Vagina (tissue), 2 donors: ENCODE results near the gene ITM2C.

Experiments
- CTCF ChIP-seq, 3 experiments: fragments of 450-650 bp in 2 of 3; fragments of 200-600 bp in 1 of 3; sonication (generic) in 1 of 3; IDR thresholded peaks; one replicate each; pipeline ENCODE4 v1.5.1; 2017 to 2019; ENCODE audit warnings: antibody characterized with exemption in 3 of 3, mild to moderate bottlenecking in 2 of 3, moderate library complexity in 2 of 3
- POLR2A ChIP-seq, 2 donors: fragments of 450-650 bp; IDR thresholded peaks; one replicate each; pipeline ENCODE4 v1.6.1; 2017; ENCODE audit warnings: antibody characterized with exemption in 2 of 2, mild to moderate bottlenecking in 2 of 2, moderate library complexity in 2 of 2

- TF ChIP-seq CTCF (IDR thresholded peaks at IDR 0.05) (no peak), POLR2A (IDR thresholded peaks at IDR 0.05) (no peak)
Observed at GRCh38 chr2:230893841-230894781, 29.4 kb downstream of the ITM2C start.
